GM12872 (cell line): ENCODE results near the gene ABCA2.

Source experiments
- TF ChIP-seq, protein P1 (sequence below): IDR thresholded peaks from 3 replicates; pipeline ENCODE4 v1.5.1; 2011; ENCODE audit warnings: low read depth, mild to moderate bottlenecking, low read length, moderate library complexity; ENCODE audit not compliant: insufficient read depth

ABCA2 gene

DNA sequence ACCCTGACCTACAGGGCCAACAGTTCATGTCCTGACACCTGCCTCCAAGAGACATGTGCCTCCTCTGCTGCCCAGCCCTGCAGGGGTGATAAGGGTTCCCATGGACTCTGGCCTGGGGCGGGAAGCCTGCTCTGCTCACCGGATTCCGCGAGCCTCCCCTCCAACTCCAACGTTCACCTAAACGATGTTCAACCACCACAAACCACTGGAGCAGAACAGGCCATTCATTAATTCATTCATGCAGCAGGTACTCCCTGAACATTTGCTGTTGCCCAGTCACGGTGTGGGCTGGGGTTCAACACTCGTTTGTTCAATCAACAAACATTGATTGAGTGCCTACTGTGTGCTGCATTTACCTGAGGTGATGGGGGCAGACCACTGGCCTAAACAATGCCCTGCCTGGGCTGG, 46.0 kb upstream of the ABCA2 start:
- TF ChIP-seq, protein P1, sequence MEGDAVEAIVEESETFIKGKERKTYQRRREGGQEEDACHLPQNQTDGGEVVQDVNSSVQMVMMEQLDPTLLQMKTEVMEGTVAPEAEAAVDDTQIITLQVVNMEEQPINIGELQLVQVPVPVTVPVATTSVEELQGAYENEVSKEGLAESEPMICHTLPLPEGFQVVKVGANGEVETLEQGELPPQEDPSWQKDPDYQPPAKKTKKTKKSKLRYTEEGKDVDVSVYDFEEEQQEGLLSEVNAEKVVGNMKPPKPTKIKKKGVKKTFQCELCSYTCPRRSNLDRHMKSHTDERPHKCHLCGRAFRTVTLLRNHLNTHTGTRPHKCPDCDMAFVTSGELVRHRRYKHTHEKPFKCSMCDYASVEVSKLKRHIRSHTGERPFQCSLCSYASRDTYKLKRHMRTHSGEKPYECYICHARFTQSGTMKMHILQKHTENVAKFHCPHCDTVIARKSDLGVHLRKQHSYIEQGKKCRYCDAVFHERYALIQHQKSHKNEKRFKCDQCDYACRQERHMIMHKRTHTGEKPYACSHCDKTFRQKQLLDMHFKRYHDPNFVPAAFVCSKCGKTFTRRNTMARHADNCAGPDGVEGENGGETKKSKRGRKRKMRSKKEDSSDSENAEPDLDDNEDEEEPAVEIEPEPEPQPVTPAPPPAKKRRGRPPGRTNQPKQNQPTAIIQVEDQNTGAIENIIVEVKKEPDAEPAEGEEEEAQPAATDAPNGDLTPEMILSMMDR = no peak

DNA sequence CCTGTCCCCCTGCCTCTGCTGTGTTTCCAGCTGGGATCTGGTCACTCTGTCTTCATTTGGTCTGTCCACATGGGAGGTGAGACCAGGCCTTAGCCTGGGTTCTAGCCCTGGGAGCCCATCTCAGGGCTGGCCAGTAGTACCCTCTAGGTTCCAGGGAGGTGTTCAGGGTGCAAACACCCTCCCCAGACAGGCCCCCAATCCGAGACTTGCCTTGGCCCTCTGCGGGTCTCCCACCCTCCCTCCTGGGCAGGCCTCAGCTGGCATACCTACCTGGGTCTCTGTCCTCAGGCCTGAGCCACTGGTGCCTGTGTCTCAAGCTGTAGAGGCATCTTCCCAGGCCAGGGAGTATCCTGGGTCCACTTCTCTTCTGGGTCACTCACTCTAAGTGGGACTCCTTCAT, 43.2 kb upstream of the ABCA2 start:
- TF ChIP-seq, protein P1 = no peak

DNA sequence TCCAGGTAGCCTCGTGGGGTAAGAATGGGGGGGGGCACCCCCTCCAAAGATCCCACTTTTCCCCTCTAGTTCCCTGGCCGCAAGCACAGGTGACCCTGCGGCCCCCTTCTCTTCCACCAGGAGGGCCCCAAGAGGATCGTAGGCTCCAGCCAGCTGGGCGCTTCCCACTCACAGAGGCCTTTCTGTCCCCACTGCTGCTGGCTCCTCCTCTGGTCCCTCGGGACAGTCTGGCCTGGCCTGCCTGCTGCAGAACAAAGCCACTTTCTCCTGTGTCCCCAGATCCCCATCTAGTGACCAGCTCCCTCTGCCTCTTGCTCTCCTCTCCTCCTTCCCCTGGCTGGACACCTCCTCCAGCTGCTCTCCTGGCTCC, 42.9 kb upstream of the ABCA2 start:
- TF ChIP-seq, protein P1 = no peak

DNA sequence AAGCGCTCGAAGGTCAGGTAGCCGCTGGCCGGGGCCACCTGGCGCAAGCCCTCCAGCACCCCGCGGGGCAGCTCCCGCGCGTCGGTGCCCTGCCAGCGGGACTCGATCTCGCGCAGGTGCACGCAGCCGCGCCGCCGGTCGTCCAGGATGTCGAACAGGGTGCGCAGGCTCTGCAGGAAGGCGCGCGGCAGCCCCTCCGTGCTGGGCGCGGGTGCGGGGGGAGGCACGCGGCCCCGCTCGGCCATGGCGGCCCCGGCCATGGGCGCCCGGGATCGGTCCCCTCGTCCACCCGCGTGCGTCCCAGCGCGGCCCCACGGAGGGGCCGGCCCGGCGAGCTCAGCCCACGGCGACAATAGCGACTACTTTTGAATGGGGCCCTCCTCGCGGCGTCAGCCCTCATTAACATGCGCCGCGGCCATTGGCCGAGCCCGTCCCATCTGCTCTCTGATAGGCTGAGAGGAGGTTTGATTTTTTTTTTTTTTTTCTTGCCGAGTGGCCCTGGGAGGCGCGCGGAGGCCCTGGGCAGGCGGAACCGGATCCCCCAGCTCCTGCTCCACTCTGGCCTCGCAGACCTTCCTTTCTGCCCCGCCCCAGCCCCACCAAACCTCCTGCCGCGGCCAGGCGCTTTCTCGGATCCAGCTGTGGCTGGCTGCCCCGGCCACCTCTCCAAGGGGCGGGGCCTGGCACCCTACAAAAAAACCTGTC, 42.3 kb upstream of the ABCA2 start, which contains the start of gene SAPCD2:
SAPCD2 (minus strand) TSS at position 357 of the 705 bp plus-strand sequence; CDS start at position 260, 97 bp downstream.
- TF ChIP-seq, protein P1 = no peak

DNA sequence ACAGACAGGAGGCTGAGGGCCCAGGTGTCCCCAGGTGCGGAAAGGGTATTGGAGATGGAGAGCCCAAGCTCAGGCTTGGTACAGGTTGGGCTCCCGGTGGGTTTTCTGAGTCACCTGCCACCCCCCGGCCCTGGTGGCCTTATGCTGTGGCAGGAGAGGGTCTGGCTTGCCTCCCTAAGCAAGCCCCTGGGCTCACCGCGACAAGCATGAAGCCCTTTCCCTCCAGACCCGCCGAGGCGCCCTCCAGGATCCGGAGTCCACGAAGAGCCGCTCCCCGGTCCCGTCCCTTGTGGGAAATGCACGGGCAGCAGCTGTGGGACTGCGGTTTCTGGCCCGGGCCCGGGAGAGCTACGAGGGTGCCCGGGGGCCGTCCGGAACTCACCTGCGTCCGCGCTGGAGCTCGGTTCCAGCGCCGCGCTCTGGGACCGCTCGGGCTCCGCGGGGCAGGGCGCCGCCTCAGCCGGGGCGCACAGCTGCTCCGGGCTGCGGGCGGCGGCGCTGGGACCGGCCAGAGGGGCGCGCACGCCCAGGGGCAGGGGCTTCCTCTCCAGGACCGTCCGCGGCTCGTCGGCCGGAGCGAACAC, 41.6 kb upstream of the ABCA2 start:
- TF ChIP-seq, protein P1 = no peak

DNA sequence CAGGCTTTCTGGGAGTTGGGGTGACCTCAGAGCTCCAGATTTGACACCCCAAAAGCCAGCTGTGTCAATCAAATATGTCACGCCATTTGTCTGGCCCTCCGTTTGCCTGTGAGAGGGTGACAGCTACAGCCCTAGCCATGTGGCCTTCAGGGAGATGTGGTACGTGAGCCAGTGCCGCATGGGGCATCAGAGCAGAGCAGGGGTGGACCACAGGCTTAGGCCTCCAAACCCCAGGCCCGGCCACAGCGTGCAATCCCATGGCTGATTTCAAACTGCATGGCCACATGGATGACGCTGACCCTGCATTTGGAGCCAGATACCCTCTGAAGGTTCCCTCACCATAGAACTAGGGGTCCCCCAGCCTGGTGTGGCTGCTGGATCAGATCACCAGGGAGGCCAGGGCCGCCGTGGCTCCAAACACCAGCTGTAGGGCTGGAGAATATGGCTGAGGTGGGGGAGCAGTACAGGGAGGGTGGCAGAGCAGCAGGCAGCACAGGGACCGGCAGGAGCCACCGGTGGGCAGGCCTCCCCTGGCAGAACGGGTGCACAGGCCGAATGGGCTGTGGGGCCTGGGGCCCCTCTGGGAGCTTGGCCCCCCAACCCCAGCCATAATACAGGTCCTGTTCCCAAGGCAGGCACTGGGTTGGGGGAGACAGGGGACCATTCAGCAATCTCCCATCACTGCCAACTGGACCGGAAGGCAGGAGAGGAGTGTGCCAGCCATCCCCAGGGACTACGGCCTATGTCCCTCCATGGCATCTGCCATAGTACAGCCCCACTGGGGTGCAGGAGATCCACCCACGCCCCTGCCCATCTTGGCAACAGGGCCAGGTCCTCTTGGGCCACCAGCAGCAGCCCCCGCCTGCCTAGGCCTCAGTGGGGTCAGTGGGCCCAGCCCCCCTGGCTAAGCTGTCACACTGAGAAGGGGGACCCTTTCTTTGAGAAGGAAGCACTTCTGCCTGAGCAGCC, 40.8 kb upstream of the ABCA2 start:
- TF ChIP-seq, protein P1 = no peak
